Measurements from ENCODE around the gene ENTHD1.

DNA sequence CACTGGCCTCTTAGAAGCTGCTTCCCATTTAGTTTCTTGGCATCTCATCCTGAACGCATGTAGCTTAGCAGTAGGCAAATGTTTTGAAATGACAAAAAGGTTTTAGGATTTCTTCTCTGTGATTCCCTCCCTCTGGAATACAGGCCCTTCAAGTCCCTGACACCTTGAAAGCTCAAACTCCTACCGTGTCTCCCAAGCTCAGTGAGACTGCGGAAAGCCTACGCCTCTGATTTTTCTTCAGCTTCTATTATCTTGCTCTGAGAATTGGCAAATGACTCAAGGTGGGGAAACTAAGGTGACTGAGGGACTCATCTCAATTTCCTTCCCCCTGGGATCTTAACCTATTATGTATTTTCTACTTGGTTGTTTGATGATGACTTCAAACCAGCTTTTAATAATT, 130.3 kb downstream of the ENTHD1 start:
- TF ChIP-seq, protein P1, sequence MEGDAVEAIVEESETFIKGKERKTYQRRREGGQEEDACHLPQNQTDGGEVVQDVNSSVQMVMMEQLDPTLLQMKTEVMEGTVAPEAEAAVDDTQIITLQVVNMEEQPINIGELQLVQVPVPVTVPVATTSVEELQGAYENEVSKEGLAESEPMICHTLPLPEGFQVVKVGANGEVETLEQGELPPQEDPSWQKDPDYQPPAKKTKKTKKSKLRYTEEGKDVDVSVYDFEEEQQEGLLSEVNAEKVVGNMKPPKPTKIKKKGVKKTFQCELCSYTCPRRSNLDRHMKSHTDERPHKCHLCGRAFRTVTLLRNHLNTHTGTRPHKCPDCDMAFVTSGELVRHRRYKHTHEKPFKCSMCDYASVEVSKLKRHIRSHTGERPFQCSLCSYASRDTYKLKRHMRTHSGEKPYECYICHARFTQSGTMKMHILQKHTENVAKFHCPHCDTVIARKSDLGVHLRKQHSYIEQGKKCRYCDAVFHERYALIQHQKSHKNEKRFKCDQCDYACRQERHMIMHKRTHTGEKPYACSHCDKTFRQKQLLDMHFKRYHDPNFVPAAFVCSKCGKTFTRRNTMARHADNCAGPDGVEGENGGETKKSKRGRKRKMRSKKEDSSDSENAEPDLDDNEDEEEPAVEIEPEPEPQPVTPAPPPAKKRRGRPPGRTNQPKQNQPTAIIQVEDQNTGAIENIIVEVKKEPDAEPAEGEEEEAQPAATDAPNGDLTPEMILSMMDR (IDR thresholded peaks at IDR 0.05): no peak
- no peak for TF ChIP-seq POLR2A (IDR thresholded peaks at IDR 0.05)
